Activated CD4-positive, alpha-beta T cell treated with anti-CD3 and anti-CD28 coated beads, Interleukin-2, amount 10 ng/mL, durations not matched to agents 24 days and 14 days (primary cell): ENCODE results near the gene ATP5F1D. TPM values are rescaled to one million over a fixed set of nuclear protein-coding genes. Genes with fewer than 3 reads are reported as not detected.

Source experiments
- DNase-seq: peaks from one replicate; pipeline ENCODE4 v3.0.0; 2022
- H3K27ac Mint-ChIP-seq: one replicate; pipeline ENCODE4 v1.8.0; 2022; ENCODE audit warnings: mild to moderate bottlenecking, mixed read lengths
- H3K27me3 Mint-ChIP-seq: one replicate; pipeline ENCODE4 v1.8.0; 2022; ENCODE audit warnings: mixed read lengths
- H3K36me3 Mint-ChIP-seq: one replicate; pipeline ENCODE4 v1.8.0; 2022; ENCODE audit warnings: low read depth, mild to moderate bottlenecking, mixed read lengths
- H3K4me1 Mint-ChIP-seq: one replicate; pipeline ENCODE4 v1.8.0; 2021; ENCODE audit warnings: mixed read lengths
- H3K4me3 Mint-ChIP-seq: one replicate; pipeline ENCODE4 v1.8.0; 2022; ENCODE audit warnings: mild to moderate bottlenecking, moderate library complexity, mixed read lengths
- H3K9me3 Mint-ChIP-seq: one replicate; pipeline ENCODE4 v1.8.0; 2021; ENCODE audit warnings: mixed read lengths
- intact Hi-C: fragments of 100-400 bp; cut with micrococcal nuclease; formaldehyde crosslinking; loops from one replicate; pipeline ENCODE4 v1.15.1; 2023
- total RNA-seq: library from RNA; stranded (reverse); gene quantifications from 2 replicates; pipeline ENCODE4 v1.2.3, GENCODE V29; 2022

The ATP5F1D gene
- total RNA-seq, 1 donor from 2014 or later = 269 TPM

- H3K4me3 Mint-ChIP-seq = peak overlapping the region; percentile 71
- H3K27ac Mint-ChIP-seq = peak overlapping the region; percentile 69
- peaks cover 27% of the 10 kb centered on the region for H3K36me3 Mint-ChIP-seq
- intact Hi-C loops = no loop called here
- no peak for DNase-seq
- H3K4me1 Mint-ChIP-seq = peaks cover 46% of the 10 kb centered on the region
- no peaks in the 10 kb centered on the region for H3K9me3 Mint-ChIP-seq
- no peaks in the 10 kb centered on the region for H3K27me3 Mint-ChIP-seq
Observed at GRCh38 chr19:1267477-1268225, 26.1 kb downstream of the ATP5F1D start.

- peak overlapping the region; percentile 85 for H3K27ac Mint-ChIP-seq
- no peaks in the 10 kb centered on the region for H3K27me3 Mint-ChIP-seq
- H3K4me1 Mint-ChIP-seq = peaks cover 47% of the 10 kb centered on the region
- H3K9me3 Mint-ChIP-seq = no peaks in the 10 kb centered on the region
- intact Hi-C loops = loop anchor here (1.0 kb wide), 2 partner anchors 8 to 19 kb away; no protein-coding TSS in a partner anchor
- peak overlapping the region; percentile 60 for H3K4me3 Mint-ChIP-seq
- DNase-seq = no peak
- H3K36me3 Mint-ChIP-seq = peaks cover 34% of the 10 kb centered on the region
Observed at GRCh38 chr19:1268226-1269064, 26.9 kb downstream of the ATP5F1D start.

- intact Hi-C loops = loop anchor here (1.0 kb wide), 2 partner anchors 9 to 20 kb away; no protein-coding TSS in a partner anchor
- peaks cover 52% of the 10 kb centered on the region for H3K4me1 Mint-ChIP-seq
- peaks cover 40% of the 10 kb centered on the region for H3K36me3 Mint-ChIP-seq
- peak within 1 kb of the TSS; percentile 94 for H3K27ac Mint-ChIP-seq
- no peaks in the 10 kb centered on the region for H3K27me3 Mint-ChIP-seq
- H3K9me3 Mint-ChIP-seq = no peaks in the 10 kb centered on the region
- H3K4me3 Mint-ChIP-seq = peak within 1 kb of the TSS; percentile 95
- DNase-seq = peak; percentile 100
Observed at GRCh38 chr19:1269065-1269477, 27.5 kb downstream of the ATP5F1D start, which contains the start of gene CIRBP. Gene CIRBP, plus strand, starts transcription at chr19:1269332. Its CDS starts 1,602 bp downstream, at chr19:1270934.

GRCh38 chr19:1269478-1270212, 28.1 kb downstream of the ATP5F1D start:
- Mint-ChIP-seq H3K4me3 (peak overlapping the region; percentile 95), H3K27ac (peak overlapping the region; percentile 94), H3K27me3 (no peaks in the 10 kb centered on the region), H3K9me3 (no peaks in the 10 kb centered on the region), H3K36me3 (peaks cover 43% of the 10 kb centered on the region), H3K4me1 (peaks cover 54% of the 10 kb centered on the region)
- intact Hi-C loops = loop anchor here (1.0 kb wide), 2 partner anchors 9 to 20 kb away; no protein-coding TSS in a partner anchor
- DNase-seq = peak; percentile 96

- peak; percentile 73 for DNase-seq
- Mint-ChIP-seq H3K27ac (peak overlapping the region; percentile 94), H3K4me3 (peak overlapping the region; percentile 95), H3K9me3 (no peaks in the 10 kb centered on the region), H3K4me1 (peaks cover 51% of the 10 kb centered on the region), H3K36me3 (peaks cover 45% of the 10 kb centered on the region), H3K27me3 (no peaks in the 10 kb centered on the region)
- intact Hi-C loops = no loop called here
Observed at GRCh38 chr19:1270213-1270853, 28.8 kb downstream of the ATP5F1D start.

GRCh38 chr19:1270854-1271527, 29.4 kb downstream of the ATP5F1D start:
- Mint-ChIP-seq H3K4me1 (peaks cover 48% of the 10 kb centered on the region), H3K4me3 (peak overlapping the region; percentile 95), H3K36me3 (peaks cover 45% of the 10 kb centered on the region), H3K27me3 (no peaks in the 10 kb centered on the region), H3K27ac (peak overlapping the region; percentile 94), H3K9me3 (no peaks in the 10 kb centered on the region)
- DNase-seq = peak; percentile 67
- intact Hi-C loops = no loop called here

- peak overlapping the region; percentile 95 for H3K4me3 Mint-ChIP-seq
- peaks cover 52% of the 10 kb centered on the region for H3K4me1 Mint-ChIP-seq
- no peaks in the 10 kb centered on the region for H3K9me3 Mint-ChIP-seq
- H3K36me3 Mint-ChIP-seq = peaks cover 49% of the 10 kb centered on the region
- no peaks in the 10 kb centered on the region for H3K27me3 Mint-ChIP-seq
- intact Hi-C loops = no loop called here
- peak; percentile 66 for DNase-seq
- H3K27ac Mint-ChIP-seq = peak overlapping the region; percentile 77
Observed at GRCh38 chr19:1271528-1272422, 30.2 kb downstream of the ATP5F1D start.

GRCh38 chr19:1272423-1273262, 31.1 kb downstream of the ATP5F1D start:
- Mint-ChIP-seq H3K36me3 (peaks cover 52% of the 10 kb centered on the region), H3K27me3 (no peaks in the 10 kb centered on the region), H3K4me3 (peak overlapping the region; percentile 64), H3K4me1 (peaks cover 50% of the 10 kb centered on the region), H3K27ac (peak overlapping the region; percentile 34), H3K9me3 (no peaks in the 10 kb centered on the region)
- DNase-seq = no peak
- intact Hi-C loops = no loop called here

GRCh38 chr19:1273263-1274041, 31.9 kb downstream of the ATP5F1D start:
- H3K4me3 Mint-ChIP-seq = peak overlapping the region; percentile 64
- no peaks in the 10 kb centered on the region for H3K27me3 Mint-ChIP-seq
- H3K27ac Mint-ChIP-seq = peak overlapping the region; percentile 63
- H3K36me3 Mint-ChIP-seq = peaks cover 56% of the 10 kb centered on the region
- no peaks in the 10 kb centered on the region for H3K9me3 Mint-ChIP-seq
- intact Hi-C loops = no loop called here
- peak; percentile 62 for DNase-seq
- H3K4me1 Mint-ChIP-seq = peaks cover 48% of the 10 kb centered on the region

GRCh38 chr19:1274081-1274851, 32.7 kb downstream of the ATP5F1D start:
- H3K9me3 Mint-ChIP-seq = no peaks in the 10 kb centered on the region
- H3K27ac Mint-ChIP-seq = peak overlapping the region; percentile 80
- H3K36me3 Mint-ChIP-seq = peaks cover 62% of the 10 kb centered on the region
- peak overlapping the region; percentile 78 for H3K4me3 Mint-ChIP-seq
- intact Hi-C loops = no loop called here
- no peaks in the 10 kb centered on the region for H3K27me3 Mint-ChIP-seq
- peak; percentile 66 for DNase-seq
- H3K4me1 Mint-ChIP-seq = peaks cover 44% of the 10 kb centered on the region
